Neutrophil (primary cell): ENCODE results near the gene SELENOH.
A peak's percentile ranks its signal among the peaks of the same experiment; 100 is the strongest.
"Not testable (repeated sequence)": the region's sequence is repeated elsewhere in the genome, so short reads cannot be mapped to it uniquely, and the experiment has no call there.

Source experiments
- H3K27ac ChIP-seq: fragments of 200-600 bp; sonication (generic); 2 replicates; pipeline ENCODE4 v1.5.1; 2016; ENCODE audit warnings: mild to moderate bottlenecking, moderate library complexity
- H3K27me3 ChIP-seq: fragments of 200-600 bp; sonication (generic); 2 replicates; pipeline ENCODE4 v1.6.0; 2016; ENCODE audit warnings: mild to moderate bottlenecking
- H3K36me3 ChIP-seq: fragments of 200-600 bp; sonication (generic); 2 replicates; pipeline ENCODE4 v1.5.1; 2017
- H3K4me1 ChIP-seq, 2 experiments: fragments of 200-600 bp in 1 of 2; sonication (generic) in 1 of 2; 1 replicate in 1 of 2; 2 replicates in 1 of 2; pipeline versions ENCODE4 v1.5.1 to v1.6.1; 2013 to 2016; ENCODE audit warnings: low read depth in 1 of 2, low read length in 1 of 2, mild to moderate bottlenecking in 1 of 2, moderate library complexity in 1 of 2; ENCODE audit not compliant: control insufficient read depth in 1 of 2, insufficient read depth in 1 of 2
- H3K4me3 ChIP-seq, 2 experiments: fragments of 200-600 bp in 1 of 2; sonication (generic) in 1 of 2; 1 replicate in 1 of 2; 2 replicates in 1 of 2; pipeline ENCODE4 v1.5.1; 2013 to 2016; ENCODE audit warnings: low read depth in 1 of 2, low read length in 1 of 2, mild to moderate bottlenecking in 1 of 2, moderate library complexity in 1 of 2
- H3K9me3 ChIP-seq: fragments of 200-600 bp; sonication (generic); 2 replicates; pipeline ENCODE4 v1.5.1; 2016
- CTCF ChIP-seq: fragments of 200-600 bp; sonication (generic); IDR thresholded peaks from 2 replicates; pipeline ENCODE4 v1.5.1; 2016; ENCODE audit warnings: antibody characterized with exemption

SELENOH gene

GRCh38 chr11:57704932-57705331 is 36.4 kb upstream of the SELENOH start:
- H3K4me3 ChIP-seq, result no peak overlapping the region
- no peak overlapping the region for H3K27ac ChIP-seq
- no peak for TF ChIP-seq CTCF
- H3K36me3 ChIP-seq, result peaks cover 39% of the 10 kb centered on the region
- no peaks in the 10 kb centered on the region for H3K9me3 ChIP-seq
- H3K27me3 ChIP-seq, result no peaks in the 10 kb centered on the region
- H3K4me1 ChIP-seq, result no peaks in the 10 kb centered on the region

GRCh38 chr11:57705432-57705831 is 35.9 kb upstream of the SELENOH start:
- peaks cover 34% of the 10 kb centered on the region for H3K36me3 ChIP-seq
- not testable (repeated sequence) for H3K4me1 ChIP-seq, H3K4me3 ChIP-seq, H3K9me3 ChIP-seq, H3K27ac ChIP-seq, H3K27me3 ChIP-seq

GRCh38 chr11:57709802-57710367 is 31.4 kb upstream of the SELENOH start:
- Histone ChIP-seq H3K9me3 (no peaks in the 10 kb centered on the region), H3K27ac (no peak overlapping the region), H3K4me1 (peaks cover 22 to 24% of the 10 kb centered on the region in 2 experiments), H3K4me3 (no peak overlapping the region), H3K36me3 (peaks cover 2% of the 10 kb centered on the region), H3K27me3 (no peaks in the 10 kb centered on the region)
- no peak for TF ChIP-seq CTCF

- Histone ChIP-seq H3K27ac (peak within 1 kb of the TSS; percentile 94), H3K27me3 (no peaks in the 10 kb centered on the region), H3K4me3 (peak within 1 kb of the TSS; percentile 90 to 99), H3K9me3 (no peaks in the 10 kb centered on the region), H3K36me3 (no peaks in the 10 kb centered on the region), H3K4me1 (peaks cover 22 to 24% of the 10 kb centered on the region in 2 experiments)
- no peak for TF ChIP-seq CTCF
These were observed 29.7 kb upstream of the SELENOH start, which contains the start of gene MED19 for GRCh38 chr11:57711414-57712255. Gene MED19 (minus strand): TSS chr11:57712215. CDS start chr11:57712179, 36 bp downstream.

GRCh38 chr11:57712256-57713150 is 28.8 kb upstream of the SELENOH start, which contains the start of gene TMX2:
Gene TMX2 (plus strand): TSS chr11:57712593. CDS start chr11:57712619, 26 bp downstream.
- no peak for TF ChIP-seq CTCF
- no peaks in the 10 kb centered on the region for H3K36me3 ChIP-seq
- no peaks in the 10 kb centered on the region for H3K27me3 ChIP-seq
- H3K9me3 ChIP-seq, result no peaks in the 10 kb centered on the region
- H3K27ac ChIP-seq, result peak within 1 kb of the TSS; percentile 94
- peak within 1 kb of the TSS; percentile 90 to 99 for H3K4me3 ChIP-seq
- peaks cover 22 to 24% of the 10 kb centered on the region in 2 experiments for H3K4me1 ChIP-seq
